Dedifferentiated amniotic fluid mesenchymal stem cell (primary cell): ENCODE results near the gene COPS4.

ENCODE experiments used
- DNase-seq: peaks from one replicate; pipeline ENCODE4 v3.0.0-alpha.2; 2016; ENCODE audit errors: extremely low spot score

COPS4 gene

DNA sequence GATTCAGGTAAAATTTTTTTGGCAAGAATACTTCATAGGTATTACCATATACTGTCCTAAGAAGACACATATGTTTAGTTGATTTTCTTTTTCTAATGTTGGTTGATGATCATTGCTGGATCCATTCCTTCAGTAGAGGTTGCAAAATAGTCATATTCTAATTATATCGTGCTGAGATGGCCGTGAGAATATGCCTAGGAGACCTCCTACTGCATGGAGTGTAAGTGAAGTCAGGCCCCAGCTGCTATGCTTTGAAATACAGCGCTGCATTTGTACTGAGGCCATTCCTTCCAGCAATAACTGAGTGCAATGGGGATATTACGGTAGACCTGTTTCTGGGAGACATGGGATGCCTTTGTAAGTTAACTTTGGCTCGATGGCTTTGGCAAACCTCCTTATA lies 86.3 kb downstream of the COPS4 start:
- no peak for DNase-seq

DNA sequence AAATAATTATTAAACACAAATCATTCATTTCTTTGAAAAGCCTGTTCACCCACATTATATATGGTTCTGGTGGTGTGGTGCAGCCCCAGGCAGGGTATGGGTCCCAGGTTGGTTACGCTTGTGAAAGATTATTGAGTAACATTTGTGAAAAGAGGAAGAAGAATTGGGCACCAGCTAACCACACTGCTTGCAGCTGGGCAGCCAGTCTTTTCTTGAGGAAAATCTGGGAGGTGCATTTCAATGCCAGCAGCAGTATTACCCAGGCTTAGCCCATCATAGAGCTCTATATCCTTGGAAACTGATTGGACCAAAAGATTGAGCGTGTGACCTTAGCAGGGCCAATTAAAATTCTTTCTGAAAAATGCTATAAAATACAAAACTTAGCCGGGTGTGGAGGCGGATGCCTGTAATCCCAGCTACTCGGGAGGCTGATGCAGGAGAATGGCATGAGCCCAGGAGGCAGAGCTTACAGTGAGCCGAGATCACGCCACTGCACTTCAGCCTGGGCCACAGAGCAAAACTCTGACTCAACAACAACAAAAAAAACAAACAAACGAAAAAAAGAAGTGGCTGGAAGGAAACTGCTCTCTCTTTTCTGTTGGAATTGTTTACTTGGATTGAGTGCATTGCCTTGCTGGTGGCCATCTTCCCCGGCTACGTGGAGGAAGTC lies 89.3 kb downstream of the COPS4 start:
- DNase-seq = no peak
